ENCODE measurements around the gene C14orf132. TPM values are rescaled to one million over a fixed set of nuclear protein-coding genes. Genes with fewer than 3 reads are reported as not detected.

C14orf132 gene
- total RNA-seq, 6 donors from 2014 or later = 36.7 to 64.6 (median 59.6) TPM

GRCh38 chr14:96109596-96110355, 70.6 kb downstream of the C14orf132 start:
- TF ChIP-seq CTCF (IDR thresholded peaks at IDR 0.05) = no peak
- no peak for TF ChIP-seq POLR2A (IDR thresholded peaks at IDR 0.05)
- TF ChIP-seq EP300 (IDR thresholded peaks at IDR 0.05) = no peak
- no peak for TF ChIP-seq POLR2AphosphoS5 (IDR thresholded peaks at IDR 0.05)
- ATAC-seq (ENCODE audit: low FRiP score in 2 of 2) = no peak
- Histone ChIP-seq H3K9me3 (no peaks in the 10 kb centered on the region), H3K36me3 (no peaks in the 10 kb centered on the region), H3K4me3 (no peak overlapping the region), H3K27ac (no peak overlapping the region), H3K4me1 (peaks cover 0 to 3% (median 1%) of the 10 kb centered on the region in 4 donors), H3K27me3 (no peaks in the 10 kb centered on the region)
- WGBS, 2 donors = 95 to 96% methylated on average over 7 to 8 of the region's 8 CpGs
- no peak for DNase-seq

- Histone ChIP-seq H3K4me1 (peaks cover 0 to 4% (median 1%) of the 10 kb centered on the region in 4 donors), H3K27me3 (no peaks in the 10 kb centered on the region), H3K4me3 (no peak overlapping the region), H3K36me3 (no peaks in the 10 kb centered on the region), H3K9me3 (no peaks in the 10 kb centered on the region), H3K27ac (no peak overlapping the region)
- WGBS, 2 donors = 42 to 54% methylated on average over 3 of the region's 3 CpGs
- TF ChIP-seq POLR2AphosphoS5 (IDR thresholded peaks at IDR 0.05) (no peak), CTCF (IDR thresholded peaks at IDR 0.05) (no peak), EP300 (IDR thresholded peaks at IDR 0.05) (no peak), POLR2A (IDR thresholded peaks at IDR 0.05) (no peak)
- ATAC-seq (ENCODE audit: low FRiP score in 2 of 2) (no peak), DNase-seq (no peak)
Observed at GRCh38 chr14:96112032-96112431, 72.9 kb downstream of the C14orf132 start.

- DNase-seq (no peak), ATAC-seq (ENCODE audit: low FRiP score in 2 of 2) (no peak)
- Histone ChIP-seq H3K4me3 (no peak overlapping the region), H3K27ac (no peak overlapping the region), H3K4me1 (peaks cover 0 to 9% (median 1%) of the 10 kb centered on the region in 4 donors), H3K36me3 (no peaks in the 10 kb centered on the region), H3K9me3 (no peaks in the 10 kb centered on the region), H3K27me3 (no peaks in the 10 kb centered on the region)
- no peak for TF ChIP-seq POLR2AphosphoS5 (IDR thresholded peaks at IDR 0.05)
- TF ChIP-seq CTCF (IDR thresholded peaks at IDR 0.05) = no peak
- TF ChIP-seq POLR2A (IDR thresholded peaks at IDR 0.05) = no peak
Observed at GRCh38 chr14:96114002-96114401, 74.8 kb downstream of the C14orf132 start.

GRCh38 chr14:96117101-96117897, 78.1 kb downstream of the C14orf132 start:
- no peak overlapping the region for H3K4me3 ChIP-seq
- H3K27ac ChIP-seq = no peak overlapping the region
- H3K27me3 ChIP-seq = no peaks in the 10 kb centered on the region
- ATAC-seq (ENCODE audit: low FRiP score in 2 of 2) (peak in 1 of 2 donors; percentile 29), DNase-seq (no peak)
- no peaks in the 10 kb centered on the region for H3K9me3 ChIP-seq
- TF ChIP-seq EP300 (IDR thresholded peaks at IDR 0.05) = no peak
- no peak for TF ChIP-seq CTCF (IDR thresholded peaks at IDR 0.05)
- TF ChIP-seq POLR2A (IDR thresholded peaks at IDR 0.05) = no peak
- TF ChIP-seq POLR2AphosphoS5 (IDR thresholded peaks at IDR 0.05) = no peak
- WGBS, 2 donors = 71% methylated on average over 7 of the region's 7 CpGs
- H3K4me1 ChIP-seq = peaks cover 0 to 9% (median 1%) of the 10 kb centered on the region in 4 donors
- no peaks in the 10 kb centered on the region for H3K36me3 ChIP-seq
